ENCODE measurements around the gene XYLB. TPM values are rescaled to one million over a fixed set of nuclear protein-coding genes. Genes with fewer than 3 reads are reported as not detected.
"Not testable (repeated sequence)": the region's sequence is repeated elsewhere in the genome, so short reads cannot be mapped to it uniquely, and the experiment has no call there.

The XYLB gene
- total RNA-seq, 1 donor from 2014 or later = 6.9 TPM

GRCh38 chr3:38404286-38404685 lies 57.7 kb downstream of the XYLB start:
- no peak for TF ChIP-seq CTCF (IDR thresholded peaks at IDR 0.05)
- no peak overlapping the region for H3K9ac ChIP-seq
- H3K79me2 ChIP-seq (ENCODE audit: low read depth) = no peaks in the 10 kb centered on the region
- H4K20me1 ChIP-seq (ENCODE audit: low read depth) = no peaks in the 10 kb centered on the region
- no peaks in the 10 kb centered on the region for H3K36me3 ChIP-seq
- H3K9me3 Mint-ChIP-seq = peaks cover 8% of the 10 kb centered on the region
- no peak overlapping the region for H3K4me3 ChIP-seq
- no peaks in the 10 kb centered on the region for H3K27me3 ChIP-seq
- H3K4me3 Mint-ChIP-seq = no peak overlapping the region
- H3K36me3 Mint-ChIP-seq = peaks cover 19% of the 10 kb centered on the region
- H3F3A ChIP-seq (ENCODE audit: low read depth) = no peaks in the 10 kb centered on the region
- no peak overlapping the region for H2AFZ ChIP-seq (replicated peaks)
- no peak overlapping the region for H3K27ac Mint-ChIP-seq
- H3K4me1 ChIP-seq = no peaks in the 10 kb centered on the region
- H3K4me1 Mint-ChIP-seq = no peaks in the 10 kb centered on the region
- DNase-seq (ENCODE audit: low spot score) = no peak
- H3K27ac ChIP-seq = no peak overlapping the region
- H3K27me3 Mint-ChIP-seq (ENCODE audit: insufficient read depth, low read depth) = peaks cover 4% of the 10 kb centered on the region
- H3K9me3 ChIP-seq (ENCODE audit: low read depth) = no peaks in the 10 kb centered on the region
- H3K4me2 ChIP-seq = no peak overlapping the region

- H3K36me3 ChIP-seq = no peaks in the 10 kb centered on the region
- H3K9ac ChIP-seq = no peak overlapping the region
- H3K79me2 ChIP-seq (ENCODE audit: low read depth) = no peaks in the 10 kb centered on the region
- H3K36me3 Mint-ChIP-seq = no peaks in the 10 kb centered on the region
- no peak for DNase-seq (ENCODE audit: low spot score)
- H3K27ac ChIP-seq = no peak overlapping the region
- peaks cover 6% of the 10 kb centered on the region for H3K9me3 Mint-ChIP-seq
- H3K4me3 ChIP-seq = no peak overlapping the region
- H3K4me2 ChIP-seq = no peak overlapping the region
- H3K27ac Mint-ChIP-seq = no peak overlapping the region
- H3K27me3 Mint-ChIP-seq (ENCODE audit: insufficient read depth, low read depth) = no peaks in the 10 kb centered on the region
- no peaks in the 10 kb centered on the region for H3K4me1 ChIP-seq
- no peaks in the 10 kb centered on the region for H3F3A ChIP-seq (ENCODE audit: low read depth)
- H2AFZ ChIP-seq (replicated peaks) = no peak overlapping the region
- no peaks in the 10 kb centered on the region for H3K4me1 Mint-ChIP-seq
- no peaks in the 10 kb centered on the region for H3K27me3 ChIP-seq
- TF ChIP-seq CTCF (IDR thresholded peaks at IDR 0.05) (no peak), EZH2phosphoT487 (IDR thresholded peaks at IDR 0.05) (no peak), EZH2 (IDR thresholded peaks at IDR 0.05) (no peak)
- H4K20me1 ChIP-seq (ENCODE audit: low read depth) = no peaks in the 10 kb centered on the region
- no peak overlapping the region for H3K4me3 Mint-ChIP-seq
- no peaks in the 10 kb centered on the region for H3K9me3 ChIP-seq (ENCODE audit: low read depth)
These were observed 65.0 kb downstream of the XYLB start for GRCh38 chr3:38411591-38411990.

GRCh38 chr3:38420758-38421157 lies 74.2 kb downstream of the XYLB start:
- not testable (repeated sequence) for H3K27ac Mint-ChIP-seq; H3K4me2 ChIP-seq; H3K4me3 ChIP-seq; H3K36me3 Mint-ChIP-seq; H3K36me3 ChIP-seq; H3K4me1 ChIP-seq; H3K27me3 ChIP-seq; H2AFZ ChIP-seq (replicated peaks); H4K20me1 ChIP-seq (ENCODE audit: low read depth); H3K9me3 Mint-ChIP-seq; H3K9ac ChIP-seq; H3K9me3 ChIP-seq (ENCODE audit: low read depth); DNase-seq (ENCODE audit: low spot score); H3F3A ChIP-seq (ENCODE audit: low read depth); H3K4me3 Mint-ChIP-seq; H3K27me3 Mint-ChIP-seq (ENCODE audit: insufficient read depth, low read depth); H3K4me1 Mint-ChIP-seq; H3K79me2 ChIP-seq (ENCODE audit: low read depth); H3K27ac ChIP-seq

- Mint-ChIP-seq H3K4me1 (no peaks in the 10 kb centered on the region), H3K27me3 (ENCODE audit: insufficient read depth, low read depth) (no peaks in the 10 kb centered on the region), H3K27ac (no peak overlapping the region), H3K4me3 (no peak overlapping the region), H3K9me3 (no peaks in the 10 kb centered on the region), H3K36me3 (peaks cover 4% of the 10 kb centered on the region)
- no peaks in the 10 kb centered on the region for H3K79me2 ChIP-seq (ENCODE audit: low read depth)
- H3K4me3 ChIP-seq = no peak overlapping the region
- peaks cover 5% of the 10 kb centered on the region for H3F3A ChIP-seq (ENCODE audit: low read depth)
- no peak for DNase-seq (ENCODE audit: low spot score)
- H3K9ac ChIP-seq = no peak overlapping the region
- no peaks in the 10 kb centered on the region for H3K27me3 ChIP-seq
- no peaks in the 10 kb centered on the region for H4K20me1 ChIP-seq (ENCODE audit: low read depth)
- no peak for TF ChIP-seq EZH2phosphoT487 (IDR thresholded peaks at IDR 0.05)
- TF ChIP-seq EZH2 (IDR thresholded peaks at IDR 0.05) = no peak
- TF ChIP-seq CTCF (IDR thresholded peaks at IDR 0.05) = no peak
- no peaks in the 10 kb centered on the region for H3K9me3 ChIP-seq (ENCODE audit: low read depth)
- no peak overlapping the region for H3K4me2 ChIP-seq
- H3K36me3 ChIP-seq = no peaks in the 10 kb centered on the region
- peak overlapping the region; percentile 50 for H2AFZ ChIP-seq (replicated peaks)
- peaks cover 9% of the 10 kb centered on the region for H3K4me1 ChIP-seq
- H3K27ac ChIP-seq = no peak overlapping the region
These were observed 75.2 kb downstream of the XYLB start for GRCh38 chr3:38421679-38422336.

GRCh38 chr3:38426798-38427426 lies 80.3 kb downstream of the XYLB start:
- H3F3A ChIP-seq (ENCODE audit: low read depth); H3K4me1 ChIP-seq; H3K4me1 Mint-ChIP-seq; H3K27me3 ChIP-seq; H3K4me2 ChIP-seq; H2AFZ ChIP-seq (replicated peaks); DNase-seq (ENCODE audit: low spot score); H3K4me3 Mint-ChIP-seq; H3K9me3 ChIP-seq (ENCODE audit: low read depth); H3K9ac ChIP-seq; H3K79me2 ChIP-seq (ENCODE audit: low read depth); H3K27me3 Mint-ChIP-seq (ENCODE audit: insufficient read depth, low read depth); H3K36me3 ChIP-seq; H3K36me3 Mint-ChIP-seq; H4K20me1 ChIP-seq (ENCODE audit: low read depth); H3K27ac ChIP-seq; H3K27ac Mint-ChIP-seq; H3K4me3 ChIP-seq: not testable (repeated sequence)
- H3K9me3 Mint-ChIP-seq = peaks cover 19% of the 10 kb centered on the region

All from neural progenitor cell (in vitro differentiated cells).